Globus pallidus (tissue), 1 donor: Measurements from ENCODE around the gene HYAL3.

Source experiments
- DNase-seq: peaks from one replicate; pipeline ENCODE4 v3.0.0-alpha.2; 2015; ENCODE audit warnings: low spot score

Gene HYAL3

DNA sequence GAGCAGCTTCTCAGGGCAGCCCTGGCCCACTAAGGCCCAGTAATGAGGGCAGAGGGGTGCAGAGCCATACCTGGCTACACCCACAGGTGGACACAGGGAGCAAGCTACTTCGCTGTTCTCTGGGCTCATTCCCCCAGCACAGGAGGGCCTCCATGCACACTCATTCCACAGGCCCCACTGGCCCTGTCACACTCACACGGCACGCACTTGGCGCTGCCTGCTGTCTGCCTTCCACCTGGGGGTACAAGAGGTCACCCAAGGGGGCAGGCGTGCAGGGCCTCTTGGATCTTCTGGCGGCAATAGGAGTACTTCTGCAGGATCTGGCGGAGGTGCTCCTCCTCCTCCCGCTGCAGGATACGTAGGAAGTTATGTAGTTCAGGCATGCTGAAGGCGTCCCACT lies 31.1 kb upstream of the HYAL3 start:
- DNase-seq = no peak

DNA sequence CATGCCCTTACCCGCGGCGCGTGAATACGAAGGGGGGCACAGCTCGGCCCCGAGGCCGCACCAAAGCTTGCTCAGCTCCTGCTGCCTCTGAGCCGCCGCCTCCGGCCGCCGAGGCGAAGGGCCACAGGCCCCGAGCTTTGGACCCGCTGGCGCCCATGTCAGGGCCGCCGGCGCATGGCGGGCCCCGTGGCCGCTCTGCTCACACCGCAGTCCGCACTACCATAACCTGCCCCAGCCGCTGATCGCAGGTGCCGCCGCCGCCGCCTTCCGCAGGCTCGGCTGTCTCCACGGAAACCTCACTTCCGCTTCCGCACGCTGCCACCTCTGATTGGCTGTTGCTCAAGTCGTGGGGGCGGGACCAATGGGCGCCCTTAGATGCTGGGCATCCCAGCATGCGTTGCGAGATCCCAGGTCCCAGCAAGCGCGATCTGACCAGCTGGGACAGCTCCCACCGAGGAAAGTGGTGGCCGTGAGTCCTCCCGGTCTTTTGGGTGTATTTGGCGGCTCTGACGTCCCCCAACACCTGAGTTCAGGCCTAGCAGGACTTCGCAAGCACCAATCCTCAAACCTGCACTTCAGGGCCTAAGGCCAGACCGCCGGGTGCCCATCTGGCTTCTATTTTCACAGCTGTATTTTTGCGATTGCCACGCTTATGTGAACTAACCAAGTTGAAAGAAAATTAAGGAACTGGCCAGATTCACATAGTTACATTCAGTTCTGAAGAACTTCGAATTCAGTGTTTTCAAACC lies 28.9 kb upstream of the HYAL3 start, which contains the start of gene TUSC2:
TUSC2 (minus strand) TSS at position 281 of the 749 bp plus-strand sequence; CDS start at position 157, 124 bp downstream.
- DNase-seq = peak; percentile 97

GRCh38 chr3:50327129-50327528 lies 27.9 kb upstream of the HYAL3 start:
- DNase-seq = no peak

GRCh38 chr3:50326182-50326541 lies 27.0 kb upstream of the HYAL3 start:
- no peak for DNase-seq

DNA sequence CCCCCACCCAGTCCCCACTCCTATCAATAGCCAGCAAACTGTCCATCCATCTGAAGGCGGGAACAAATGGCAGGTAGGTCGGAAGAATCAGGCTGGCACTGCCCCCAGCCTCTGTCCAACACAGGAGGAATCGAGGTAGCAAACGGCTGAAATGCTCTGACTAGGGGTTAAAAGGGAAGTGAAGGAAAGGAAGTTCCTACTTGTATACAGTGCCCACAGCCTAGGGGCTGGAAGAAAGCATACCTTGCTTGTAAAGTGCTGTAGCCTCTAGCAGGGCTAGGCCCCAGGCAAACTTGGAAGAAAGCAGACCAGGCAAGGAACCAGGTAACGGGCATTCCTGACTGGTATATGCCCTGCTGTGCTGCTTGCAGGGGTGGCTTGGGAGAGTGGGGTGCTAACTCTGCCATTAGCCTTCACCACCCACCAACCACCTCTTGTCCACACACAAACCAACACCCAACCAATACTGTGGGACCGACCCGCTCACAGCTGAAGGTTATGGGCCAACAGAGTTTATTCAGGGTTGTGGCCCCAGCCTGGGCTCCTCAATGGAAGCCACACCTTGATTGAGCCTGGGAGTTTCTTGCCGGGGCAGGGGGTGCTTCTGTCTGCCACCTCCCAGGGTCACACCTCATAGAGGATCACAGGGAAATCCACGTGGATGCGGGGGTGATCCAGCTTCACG lies 26.4 kb upstream of the HYAL3 start:
- DNase-seq = no peak

DNA sequence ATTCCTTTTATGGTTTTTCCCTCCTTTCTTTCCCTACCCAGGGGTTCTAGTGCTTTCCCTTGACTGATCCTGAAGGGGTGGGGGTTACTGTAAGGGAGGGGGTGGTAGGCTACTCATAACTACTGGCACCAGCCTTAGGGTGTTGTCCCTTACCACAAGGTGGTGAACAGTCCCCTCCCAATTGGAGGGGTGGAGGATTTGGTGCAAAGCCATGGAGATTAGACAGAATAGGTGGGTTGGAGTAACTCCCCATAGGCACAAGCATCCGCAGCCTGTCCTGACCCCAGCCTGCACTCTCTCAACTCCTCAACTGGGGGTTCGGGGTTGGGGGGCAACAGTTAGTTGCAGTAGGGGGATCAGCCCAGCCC lies 25.9 kb upstream of the HYAL3 start:
- no peak for DNase-seq

- peak; percentile 68 for DNase-seq
Measured at GRCh38 chr3:50324351-50325112, 25.3 kb upstream of the HYAL3 start.

DNA sequence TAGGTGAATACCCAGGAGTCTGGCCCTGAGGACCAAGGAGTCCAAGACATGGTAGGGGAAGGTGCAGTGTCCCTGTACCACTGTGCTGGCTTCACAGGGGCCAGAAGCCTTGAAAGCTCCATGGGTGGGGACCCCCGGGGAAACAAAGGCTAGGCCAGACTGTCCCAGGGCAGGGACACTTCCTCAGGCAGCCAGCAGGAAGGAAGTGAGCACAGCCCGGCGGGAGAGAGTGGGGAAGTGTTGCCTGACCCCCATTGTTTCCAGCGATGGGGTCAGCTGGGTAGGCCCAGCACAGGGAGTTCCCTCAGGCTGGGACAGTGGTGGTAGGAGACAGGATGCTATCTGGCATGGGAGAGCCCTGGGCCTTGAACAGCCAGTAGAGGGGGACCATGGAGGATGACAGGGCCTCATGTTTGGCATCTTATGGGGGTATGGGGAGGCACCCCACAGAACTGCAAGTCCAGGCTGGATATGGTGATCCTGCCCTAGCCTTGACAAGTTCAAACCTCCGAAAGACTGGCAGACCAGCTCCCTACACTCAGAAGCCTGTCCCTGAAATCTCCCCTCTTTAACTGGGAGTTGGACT lies 24.5 kb upstream of the HYAL3 start:
- DNase-seq = no peak

DNA sequence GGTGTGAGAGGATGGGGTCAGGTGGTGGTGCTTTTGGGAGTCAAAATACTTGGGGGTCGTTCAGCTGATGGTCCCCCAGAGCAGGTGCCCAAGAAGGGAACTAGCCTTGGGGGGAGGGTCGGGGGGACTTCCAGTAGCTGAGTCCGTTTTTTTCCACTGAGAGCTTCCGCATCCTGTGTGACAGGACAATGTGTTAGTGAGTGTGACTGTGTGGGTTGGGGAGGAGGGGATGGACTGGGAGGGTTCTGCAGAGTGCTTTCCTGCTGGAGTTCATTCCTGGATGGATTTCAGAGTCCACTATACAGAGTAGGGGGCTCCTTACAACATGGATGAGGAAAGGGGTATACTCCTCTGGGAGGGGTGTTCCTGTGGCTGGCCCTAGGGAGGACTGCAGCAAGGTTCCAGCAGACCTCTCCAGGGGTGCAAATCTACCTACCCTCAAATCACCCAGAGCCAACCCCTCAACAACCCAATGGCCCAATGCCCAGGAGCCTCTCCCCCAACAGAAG lies 23.9 kb upstream of the HYAL3 start:
- DNase-seq = no peak

GRCh38 chr3:50322386-50323091 lies 23.3 kb upstream of the HYAL3 start, which contains the start of gene HYAL2:
Gene HYAL2, minus strand, starts transcription at chr3:50322745. Its CDS starts 2,256 bp downstream, at chr3:50320489.
- DNase-seq = no peak

DNA sequence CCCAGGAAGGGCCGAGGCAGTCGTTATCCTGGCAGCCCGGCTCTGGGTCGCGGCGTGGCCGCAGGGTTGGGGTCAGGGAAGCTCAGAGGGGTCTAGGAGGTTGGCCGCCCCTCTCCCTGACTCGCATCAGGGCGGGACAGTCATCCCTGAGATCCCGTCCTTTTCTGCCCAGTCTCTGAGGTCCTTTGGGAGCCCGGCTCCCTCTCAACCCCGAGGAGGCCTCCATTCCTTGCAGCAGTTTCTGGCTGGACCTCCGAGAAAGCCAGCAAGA lies 22.8 kb upstream of the HYAL3 start:
- DNase-seq = no peak

DNA sequence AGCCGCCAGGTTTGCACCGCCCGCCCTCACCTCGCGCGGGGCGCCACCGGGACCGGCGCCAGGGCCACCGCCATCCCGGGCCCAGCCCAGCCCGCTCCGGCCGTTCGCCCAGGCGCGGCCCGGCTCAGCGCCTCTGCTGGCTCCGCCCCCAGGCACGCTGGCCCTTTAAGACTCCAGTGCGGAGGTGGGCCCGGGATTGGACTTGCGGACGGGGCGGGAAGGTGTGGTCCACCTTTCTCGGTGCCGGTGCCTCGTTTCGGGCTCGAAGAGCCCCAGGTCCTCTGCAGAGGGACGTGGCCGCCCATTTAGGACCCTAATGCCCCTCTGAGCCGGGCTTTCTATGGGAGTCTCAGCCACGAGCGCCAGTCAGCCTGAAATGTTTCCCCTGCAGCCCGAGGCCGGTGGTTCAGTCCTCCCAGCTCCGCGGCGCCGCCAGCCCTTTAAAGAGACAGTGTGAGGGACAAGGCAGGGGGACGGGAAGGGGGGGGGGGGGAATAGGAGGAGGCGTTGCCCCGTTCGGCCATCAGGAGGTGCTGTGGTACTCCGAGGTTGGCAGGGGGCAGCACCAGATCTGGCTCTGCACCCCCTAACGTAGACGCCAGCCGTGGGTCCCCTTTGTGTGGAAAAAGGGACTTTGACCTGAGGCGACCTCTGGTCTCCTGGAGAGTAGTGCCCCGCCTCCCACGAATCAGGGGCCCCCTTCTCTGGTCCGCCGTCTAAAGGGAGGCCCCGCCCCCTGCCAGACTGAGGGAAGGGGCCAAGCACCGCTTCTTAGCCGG lies 22.3 kb upstream of the HYAL3 start:
- DNase-seq = peak; percentile 89

DNA sequence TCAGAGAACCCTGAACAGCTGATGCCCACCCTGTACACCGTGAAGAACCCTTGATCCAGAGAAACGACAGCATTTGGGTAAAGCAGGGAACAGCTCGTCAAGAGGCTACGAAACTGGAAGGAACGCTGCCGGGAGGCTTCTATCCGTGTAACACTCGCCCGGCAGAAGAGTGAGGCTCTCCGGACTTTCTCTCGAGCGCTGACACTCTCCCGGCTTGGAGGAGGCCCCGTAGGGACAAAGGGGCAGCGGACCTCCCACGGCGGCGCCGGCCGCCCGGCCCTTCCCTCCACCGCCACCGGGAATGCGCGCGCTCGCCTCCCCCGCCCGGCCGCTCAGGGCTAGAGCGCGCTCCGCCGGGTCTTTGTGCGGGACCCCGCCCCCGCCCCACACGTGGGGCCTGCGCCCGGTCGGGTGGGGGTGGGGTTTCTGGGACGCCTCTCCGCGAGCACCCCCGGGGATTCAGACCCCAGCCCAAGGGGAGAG lies 21.7 kb upstream of the HYAL3 start:
- peak; percentile 85 for DNase-seq

DNA sequence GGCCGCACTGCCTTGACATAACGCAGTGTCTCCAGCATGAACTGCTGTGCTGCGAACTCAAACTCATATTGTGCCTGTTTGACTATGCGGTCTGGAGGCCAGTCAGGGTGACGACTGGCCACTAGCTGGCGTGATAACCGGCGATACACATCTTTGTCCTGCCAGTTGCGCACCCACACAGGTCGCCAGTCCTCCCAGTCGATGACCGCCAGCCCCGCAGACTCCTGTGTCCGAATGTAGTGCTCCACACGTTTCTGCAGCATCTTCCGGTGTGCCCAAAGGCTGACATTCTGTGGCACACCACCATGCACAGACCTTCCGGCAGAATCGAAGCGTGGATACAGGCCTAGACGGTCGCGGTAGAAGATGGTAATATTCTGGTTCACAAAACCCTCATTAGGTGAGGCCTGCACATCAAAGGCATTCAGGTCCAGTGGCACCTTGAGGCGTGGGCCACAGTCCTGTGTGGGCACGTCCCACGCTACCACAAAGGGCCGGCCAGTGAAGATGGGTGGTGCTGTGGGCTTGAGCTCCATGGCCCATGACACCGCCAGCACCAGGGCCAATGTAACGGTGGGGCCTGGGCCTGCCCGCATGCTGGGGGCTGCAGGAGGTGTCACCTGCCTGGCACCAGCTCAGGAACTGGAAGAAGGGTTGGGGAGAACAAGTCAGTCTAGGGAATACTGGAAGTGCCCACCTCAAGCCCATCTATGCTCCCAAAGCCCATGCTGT lies 20.9 kb upstream of the HYAL3 start:
- no peak for DNase-seq

DNA sequence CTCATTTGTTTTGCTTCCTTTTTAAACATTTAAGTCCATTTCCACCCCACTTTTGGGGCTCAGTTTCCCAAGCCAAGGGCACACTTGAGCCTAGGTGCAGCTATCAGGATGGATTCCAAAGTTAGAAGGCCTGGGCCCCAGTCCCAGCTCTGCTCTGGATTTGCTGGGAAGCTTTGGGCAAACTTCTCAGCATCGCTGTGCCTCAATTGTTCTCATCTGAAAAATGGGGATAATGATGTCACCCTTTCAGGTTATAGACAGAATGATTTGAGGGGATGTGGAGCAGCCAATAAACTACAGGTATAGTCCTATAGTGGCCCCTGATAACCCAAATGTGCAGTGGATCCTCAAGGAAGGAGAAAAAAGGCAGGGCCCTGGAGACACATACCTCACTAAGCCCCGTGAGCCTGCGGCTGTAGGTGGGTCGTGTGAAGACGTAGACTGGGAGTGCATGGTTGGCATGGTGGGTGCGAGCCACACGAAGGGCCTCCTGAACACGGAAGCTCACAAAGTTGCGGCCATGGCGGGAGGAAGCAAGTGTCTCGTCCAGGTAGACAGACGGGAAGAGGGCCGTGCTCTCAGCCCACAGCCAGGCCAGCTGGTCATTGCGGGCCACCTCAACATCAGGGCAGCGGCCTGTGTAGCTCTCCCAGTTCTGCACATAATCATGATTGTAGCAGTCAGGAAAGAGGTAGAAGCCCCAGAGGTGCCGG lies 20.1 kb upstream of the HYAL3 start:
- no peak for DNase-seq

- DNase-seq = no peak
Measured at GRCh38 chr3:50318615-50319014, 19.4 kb upstream of the HYAL3 start.

GRCh38 chr3:50318163-50318562 lies 19.0 kb upstream of the HYAL3 start:
- DNase-seq = no peak

- DNase-seq = no peak
Measured at GRCh38 chr3:50317300-50317699, 18.1 kb upstream of the HYAL3 start.

DNA sequence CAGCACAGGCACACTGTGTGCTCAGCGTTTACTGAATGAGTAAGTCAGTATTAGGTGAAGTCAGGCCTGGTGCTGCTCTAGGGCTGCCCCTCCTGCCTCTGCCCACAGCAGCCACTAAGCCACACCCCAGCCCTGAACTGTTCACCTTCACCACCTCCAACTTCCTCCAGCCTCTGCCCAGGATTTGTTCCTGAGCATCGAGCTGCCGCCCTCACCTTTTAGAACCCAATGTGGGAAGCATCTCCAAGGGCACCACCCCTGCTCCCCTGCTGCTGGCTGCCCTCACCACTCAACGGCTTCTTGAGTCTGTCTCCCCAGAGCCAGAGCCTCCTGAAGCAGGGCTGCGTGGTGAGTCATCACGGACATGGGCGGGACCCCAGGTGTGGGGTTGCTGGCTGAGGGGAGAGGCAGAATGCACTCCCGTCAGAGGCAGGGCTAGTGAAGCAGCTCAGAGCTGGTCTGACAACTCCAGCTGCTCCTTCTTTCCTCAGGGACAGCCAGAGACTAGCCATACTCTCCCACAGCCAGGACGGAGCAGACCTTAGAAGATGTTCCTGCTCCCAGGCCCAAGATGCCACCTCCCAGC lies 17.5 kb upstream of the HYAL3 start:
- no peak for DNase-seq
